GM12878 (cell line): ENCODE data around the gene SYNGR2.

Experiments
- GABPA ChIP-seq: IDR thresholded peaks from 2 replicates; pipeline ENCODE4 v1.6.1; 2014; ENCODE audit warnings: antibody characterized with exemption, low read depth, mild to moderate bottlenecking, inconsistent platforms
- LARP7 ChIP-seq: fragments of 450-650 bp; IDR thresholded peaks from 2 replicates; pipeline ENCODE4 v1.6.1; 2017; ENCODE audit warnings: mild to moderate bottlenecking
- MTA3 ChIP-seq: IDR thresholded peaks from 2 replicates; pipeline ENCODE4 v1.6.1; 2012; ENCODE audit warnings: low read length, inconsistent platforms, borderline replicate concordance
- NFYB ChIP-seq: IDR thresholded peaks from 2 replicates; pipeline ENCODE4 v1.6.1; 2011; ENCODE audit warnings: low read depth, mild to moderate bottlenecking, low read length, improper control_type of control experiment, moderate library complexity; ENCODE audit not compliant: insufficient read depth
- POLR2A ChIP-seq: IDR thresholded peaks from 2 replicates; pipeline ENCODE4 v1.6.1; 2011; ENCODE audit warnings: low read depth, mild to moderate bottlenecking, low read length
- PRDM15 ChIP-seq: fragments of 450-650 bp; formaldehyde crosslinking; IDR thresholded peaks from 2 replicates; pipeline ENCODE4 v1.4.0; 2020; ENCODE audit warnings: mild to moderate bottlenecking, moderate library complexity
- REST ChIP-seq: IDR thresholded peaks from 2 replicates; pipeline ENCODE4 v1.6.1; 2012; ENCODE audit warnings: mild to moderate bottlenecking, low read depth, low read length
- RFX5 ChIP-seq: IDR thresholded peaks from 2 replicates; pipeline ENCODE4 v1.6.1; 2011; ENCODE audit warnings: low read depth, low read length, improper control_type of control experiment
- SIN3A ChIP-seq: IDR thresholded peaks from 2 replicates; pipeline ENCODE4 v1.6.1; 2012; ENCODE audit warnings: low read depth, low read length, improper control_type of control experiment
- SRF ChIP-seq, 2 experiments: IDR thresholded peaks; 2 replicates each; pipeline ENCODE4 v1.6.1; 2011; ENCODE audit warnings: low read depth in 2 of 2, low read length in 2 of 2, mild to moderate bottlenecking in 1 of 2, moderate library complexity in 1 of 2
- STAT3 ChIP-seq: IDR thresholded peaks from 2 replicates; pipeline ENCODE4 v1.6.1; 2011; ENCODE audit warnings: low read depth, low read length, improper control_type of control experiment
- USF2 ChIP-seq: IDR thresholded peaks from 2 replicates; pipeline ENCODE4 v1.6.1; 2011; ENCODE audit warnings: low read depth, low read length, improper control_type of control experiment, borderline replicate concordance
- YY1 ChIP-seq: IDR thresholded peaks from 2 replicates; pipeline ENCODE4 v1.6.1; 2011; ENCODE audit warnings: low read depth, mild to moderate bottlenecking, low read length

- TF ChIP-seq MTA3 = no peak
- TF ChIP-seq REST = no peak
- no peak for TF ChIP-seq STAT3
- TF ChIP-seq USF2 = no peak
- TF ChIP-seq POLR2A = no peak
- TF ChIP-seq PRDM15 = no peak
- TF ChIP-seq YY1 = no peak
- TF ChIP-seq RFX5 = no peak
- no peak for TF ChIP-seq NFYB
- TF ChIP-seq GABPA = no peak
- TF ChIP-seq LARP7 = no peak
- no peak for TF ChIP-seq SRF (IDR thresholded peaks at IDR 0.05; ENCODE audit: low read depth in 2 of 2, low read length in 2 of 2)
- no peak for TF ChIP-seq SIN3A
Measured at GRCh38 chr17:78130090-78130436, 38.3 kb upstream of the SYNGR2 start.
